HepG2 (cell line): ENCODE results near the gene FHL1. TPM values are rescaled to one million over a fixed set of nuclear protein-coding genes. Genes with fewer than 3 reads are reported as not detected.

Source experiments
- ATAC-seq: fragments of 200-7000 bp; cut with Tn5 transposase; 3 replicates; pipeline ENCODE4 v1.9.1; 2020; ENCODE audit warnings: mild to moderate bottlenecking, moderate library complexity
- BruUV-seq: library from RNA; stranded (reverse); fragments of 400-500 nt; replicated peaks from 2 replicates; lab custom pipeline; 2021; lab: Mats Ljungman, UMichigan
- CTCF ChIA-PET: fragments of 300-600 bp; formaldehyde crosslinking; extraction: SDS; loops from one replicate; lab custom pipeline; 2021; ENCODE audit warnings: low total read pairs, inconsistent platforms, low intra/inter-chr PET ratio; lab: Yijun Ruan, JAX
- POLR2A ChIA-PET: fragments of 350-600 bp; sonication (Branson Sonifier 250); formaldehyde crosslinking; loops from one replicate; lab custom pipeline; 2020; ENCODE audit warnings: antibody characterized with exemption, inconsistent platforms; lab: Yijun Ruan, JAX
- DNase-seq: peaks from one replicate; pipeline ENCODE4 v3.0.0-alpha.2; 2015; ENCODE audit warnings: low spot score
- FAIRE-seq: peaks from 3 replicates; lab custom pipeline; 2011; peaks lifted over from hg19 to GRCh38; lab: Jason Lieb, UNC
- H2AFZ ChIP-seq: one replicate; pipeline ENCODE4 v1.6.1; 2011; ENCODE audit warnings: low read length, inconsistent platforms
- H3K27ac ChIP-seq: fragments of 300-600 bp; 3 replicates; pipeline ENCODE4 v1.8.0; 2011; ENCODE audit warnings: mixed run types, mild to moderate bottlenecking, mixed read lengths, low read length, inconsistent platforms; ENCODE audit not compliant: insufficient read depth; ENCODE audit errors: extremely low read length
- H3K27me3 ChIP-seq, 2 experiments: fragments of 200-600 bp in 1 of 2; 2 replicates in 1 of 2; 3 replicates in 1 of 2; pipeline versions ENCODE4 v1.6.0 to v1.8.0; 2011; ENCODE audit warnings: low read length in 2 of 2, mild to moderate bottlenecking in 2 of 2, moderate library complexity in 2 of 2, inconsistent platforms in 1 of 2; ENCODE audit not compliant: insufficient read depth in 2 of 2, control insufficient read depth in 1 of 2
- H3K36me3 ChIP-seq, 2 experiments: fragments of 200-600 bp in 1 of 2; replicated peaks in 1 of 2; 2 replicates in 1 of 2; 3 replicates in 1 of 2; pipeline versions ENCODE4 v1.5.1 to v1.8.0; 2011; ENCODE audit warnings: low read length in 2 of 2, inconsistent platforms in 1 of 2; ENCODE audit not compliant: insufficient read depth in 2 of 2, control insufficient read depth in 1 of 2
- H3K4me1 ChIP-seq: 2 replicates; pipeline ENCODE4 v1.5.1; 2012; ENCODE audit warnings: low read length, inconsistent platforms; ENCODE audit not compliant: insufficient read depth
- H3K4me2 ChIP-seq: 2 replicates; pipeline ENCODE4 v1.6.0; 2011; ENCODE audit warnings: low read depth, low read length, inconsistent platforms
- H3K4me3 ChIP-seq, 3 experiments: fragments of 200-600 bp in 1 of 3; sonication (generic), shearing (Covaris generic) in 1 of 3; replicated peaks in 1 of 3; 2 replicates each; pipeline ENCODE4 v1.5.1; 2011 to 2016; ENCODE audit warnings: low read length in 3 of 3, inconsistent platforms in 2 of 3, low read depth in 2 of 3, mild to moderate bottlenecking in 2 of 3, control low read depth in 1 of 3, mixed read lengths in 1 of 3; ENCODE audit not compliant: insufficient read depth in 1 of 3
- H3K79me2 ChIP-seq: one replicate; pipeline ENCODE4 v1.6.1; 2011; ENCODE audit warnings: low read length, inconsistent platforms; ENCODE audit not compliant: insufficient read depth
- H3K9ac ChIP-seq: 2 replicates; pipeline ENCODE4 v1.6.0; 2011; ENCODE audit warnings: mild to moderate bottlenecking, low read depth, low read length, inconsistent platforms; ENCODE audit not compliant: insufficient read depth
- H3K9me3 ChIP-seq: 2 replicates; pipeline ENCODE4 v1.5.1; 2012; ENCODE audit warnings: mild to moderate bottlenecking, low read length
- H4K20me1 ChIP-seq: 2 replicates; pipeline ENCODE4 v1.6.0; 2011; ENCODE audit warnings: inconsistent platforms, mild to moderate bottlenecking, low read length, moderate library complexity; ENCODE audit not compliant: insufficient read depth
- GZF1 ChIP-seq: sonication (generic); formaldehyde crosslinking; IDR thresholded peaks from 2 replicates; pipeline ENCODE4 v1.5.1; 2020; ENCODE audit warnings: mild to moderate bottlenecking, missing genetic modification reagents
- JARID2 ChIP-seq: sonication (generic); formaldehyde crosslinking; IDR thresholded peaks from 2 replicates; pipeline ENCODE4 v1.8.1; 2023; ENCODE audit warnings: missing genetic modification reagents, inconsistent platforms; ENCODE audit not compliant: insufficient replicate concordance
- MLX ChIP-seq: IDR thresholded peaks from 2 replicates; pipeline ENCODE4 v1.6.1; 2016
- MXD3 ChIP-seq: IDR thresholded peaks from 2 replicates; pipeline ENCODE4 v1.6.1; 2016; ENCODE audit warnings: mild to moderate bottlenecking, missing biosample characterization, missing genetic modification reagents
- PHF8 ChIP-seq: sonication (generic); formaldehyde crosslinking; IDR thresholded peaks from 2 replicates; pipeline ENCODE4 v1.5.0; 2020; ENCODE audit warnings: missing genetic modification reagents
- SOX5 ChIP-seq: IDR thresholded peaks from 2 replicates; pipeline ENCODE4 v1.6.1; 2016; ENCODE audit warnings: borderline replicate concordance
- TCF7 ChIP-seq: sonication (generic); IDR thresholded peaks from 2 replicates; pipeline ENCODE4 v1.6.1; 2016; ENCODE audit warnings: antibody characterized with exemption, low read depth
- ZBTB26 ChIP-seq: IDR thresholded peaks from 2 replicates; pipeline ENCODE4 v1.6.1; 2016; ENCODE audit warnings: missing compliant biosample characterization, missing genetic modification reagents, borderline replicate concordance
- ZGPAT ChIP-seq: IDR thresholded peaks from 2 replicates; pipeline ENCODE4 v1.6.1; 2016; ENCODE audit warnings: mild to moderate bottlenecking
- ZMYM4 ChIP-seq: sonication (generic); formaldehyde crosslinking; IDR thresholded peaks from 2 replicates; pipeline ENCODE4 v1.8.1; 2023; ENCODE audit warnings: mild to moderate bottlenecking, missing genetic modification reagents
- ZNF142 ChIP-seq: sonication (generic); formaldehyde crosslinking; IDR thresholded peaks from 2 replicates; pipeline ENCODE4 v1.4.0; 2020; ENCODE audit warnings: missing genetic modification reagents
- ZNF652 ChIP-seq: IDR thresholded peaks from 2 replicates; pipeline ENCODE4 v1.6.1; 2016; ENCODE audit warnings: low read depth, borderline replicate concordance
- WGBS: methylation state at CpG from one replicate; pipeline ENCODE4 v1.1.6; 2017; ENCODE audit warnings: low lambda C conversion rate; 5-methylcytosine and 5-hydroxymethylcytosine counted together
- in situ Hi-C: cut with HindIII; loops from 2 replicates; pipeline ENCODE4 v1.10.0; 2017; ENCODE audit warnings: low pct_unique_long_range_greater_than_20kb; ENCODE audit not compliant: extremely low pct_ligation_motif_present
- intact Hi-C: fragments of 100-400 bp; cut with micrococcal nuclease; formaldehyde crosslinking; loops from one replicate; pipeline ENCODE4 v1.10.0; 2022; ENCODE audit not compliant: unreplicated experiment
- polyA plus RNA-seq, 8 experiments: library from polyadenylated mRNA; depleted of rRNA in 3 of 8; stranded (reverse) in 7 of 8; unstranded in 1 of 8; fragments of >200 nt; fragmentation: Illumina TruSeq in 4 of 8; extraction: Trizol in 4 of 8; gene quantifications; 2 replicates each; pipeline versions ENCODE4 v1.2.1 to v1.2.3, GENCODE V29; 2011 to 2016; ENCODE audit warnings: low read depth in 4 of 8, missing spikeins in 1 of 8, mixed read lengths in 1 of 8; ENCODE audit not compliant: insufficient read depth in 1 of 8
- total RNA-seq, 5 experiments: library from RNA; depleted of rRNA; stranded (reverse); fragments of >200 nt; fragmentation: Illumina TruSeq; extraction: Trizol; gene quantifications; 2 replicates each; pipeline ENCODE4 v1.2.3, GENCODE V29; 2016; ENCODE audit warnings: low read depth in 1 of 5

The FHL1 gene
- total and polyA plus RNA-seq, 2 of the 13 experiments (the other 11 are each of a cell fraction or from before 2014, with no cell fraction given) = 0.33 TPM; not detected in 1

GRCh38 chrX:136115126-136115903, 32.0 kb upstream of the FHL1 start:
- ATAC-seq (no peak), FAIRE-seq (no peak), DNase-seq (no peak)
- Histone ChIP-seq H2AFZ (no peak overlapping the region), H4K20me1 (no peaks in the 10 kb centered on the region), H3K4me2 (no peak overlapping the region), H3K27ac (no peak overlapping the region), H3K9ac (no peak overlapping the region), H3K4me3 (no peak overlapping the region), H3K9me3 (no peaks in the 10 kb centered on the region), H3K36me3 (no peaks in the 10 kb centered on the region), H3K4me1 (no peaks in the 10 kb centered on the region), H3K27me3 (no peaks in the 10 kb centered on the region), H3K79me2 (no peaks in the 10 kb centered on the region)
- WGBS = 8% methylated on average over 4 of the region's 5 CpGs
- intact Hi-C loops = no loop called here
- POLR2A ChIA-PET = no interaction called here
- CTCF ChIA-PET = no interaction called here
- BruUV-seq = no TSS peak
- in situ Hi-C loops = no loop called here
- TF ChIP-seq SOX5 (CRISPR knock-in tag) (no peak), JARID2 (CRISPR knock-in tag) (no peak), ZNF142 (no peak), GZF1 (no peak), MXD3 (CRISPR knock-in tag) (no peak), ZBTB26 (no peak), ZMYM4 (CRISPR knock-in tag) (no peak), PHF8 (CRISPR knock-in tag) (no peak), TCF7 (no peak), ZGPAT (CRISPR knock-in tag) (no peak), MLX (CRISPR knock-in tag) (no peak), ZNF652 (CRISPR knock-in tag) (no peak)
